Sigmoid colon (tissue), 4 donors: ENCODE results near the gene NOS3.

Source experiments
- CTCF ChIP-seq, 4 experiments: fragments of 450-650 bp in 3 of 4; fragments of 200-600 bp in 1 of 4; IDR thresholded peaks; one replicate each; pipeline ENCODE4 v1.5.1; 2016 to 2019; ENCODE audit warnings: antibody characterized with exemption in 4 of 4, mild to moderate bottlenecking in 3 of 4, moderate library complexity in 2 of 4
- POLR2A ChIP-seq, 2 donors: fragments of 450-650 bp; IDR thresholded peaks; one replicate each; pipeline ENCODE4 v1.6.1; 2016; ENCODE audit warnings: antibody characterized with exemption in 2 of 2, mild to moderate bottlenecking in 2 of 2, moderate library complexity in 2 of 2
- POLR2AphosphoS5 ChIP-seq, 4 donors: sonication (generic); formaldehyde crosslinking; IDR thresholded peaks; one replicate each; pipeline ENCODE4 v1.6.1; 2017; ENCODE audit warnings: antibody characterized with exemption in 4 of 4

- no peak for TF ChIP-seq CTCF (IDR thresholded peaks at IDR 0.05)
- TF ChIP-seq POLR2A (IDR thresholded peaks at IDR 0.05): no peak
- TF ChIP-seq POLR2AphosphoS5 (IDR thresholded peaks at IDR 0.05): no peak
Measured at GRCh38 chr7:150948791-150949251, 42.0 kb upstream of the NOS3 start.
